CD4-positive, alpha-beta memory T cell (primary cell): ENCODE data around the gene RAD51AP1. TPM values are rescaled to one million over a fixed set of nuclear protein-coding genes. Genes with fewer than 3 reads are reported as not detected.
A peak's percentile ranks its signal among the peaks of the same experiment; 100 is the strongest.

Experiments used
- CTCF ChIA-PET: fragments of 350-600 bp; sonication (Branson Sonifier 250); formaldehyde crosslinking; loops from one replicate; lab custom pipeline; 2021; ENCODE audit warnings: inconsistent platforms; ENCODE audit not compliant: partially characterized antibody; lab: Charles Lee
- POLR2A ChIA-PET: fragments of 350-600 bp; sonication (Branson Sonifier 250); formaldehyde crosslinking; loops from one replicate; lab custom pipeline; 2021; ENCODE audit not compliant: partially characterized antibody; lab: Charles Lee
- DNase-seq, 5 donors: peaks; one replicate each; pipeline versions ENCODE4 v3.0.0 to v3.0.0-alpha.2; 2020 to 2022; ENCODE audit warnings: mixed read lengths in 1 of 5
- H3K27ac ChIP-seq: one replicate; pipeline ENCODE4 v1.7.0; 2013; ENCODE audit warnings: low read depth, low read length
- H3K27me3 ChIP-seq: 2 replicates; pipeline ENCODE4 v1.7.0; 2013; ENCODE audit warnings: mild to moderate bottlenecking, low read length, moderate library complexity; ENCODE audit not compliant: insufficient read depth
- H3K36me3 ChIP-seq: 2 replicates; pipeline ENCODE4 v1.7.0; 2013; ENCODE audit warnings: mild to moderate bottlenecking, low read length, moderate library complexity; ENCODE audit not compliant: insufficient read depth
- H3K4me1 ChIP-seq: 2 replicates; pipeline ENCODE4 v1.7.0; 2013; ENCODE audit warnings: mild to moderate bottlenecking, low read length, moderate library complexity; ENCODE audit not compliant: insufficient read depth
- H3K4me3 ChIP-seq, 2 donors: one replicate each; pipeline ENCODE4 v1.7.0; 2013; ENCODE audit warnings: low read length in 2 of 2, mild to moderate bottlenecking in 1 of 2
- H3K9me3 ChIP-seq, 2 donors: one replicate each; pipeline ENCODE4 v1.7.0; 2013; ENCODE audit warnings: low read length in 2 of 2, control low read depth in 1 of 2; ENCODE audit not compliant: control insufficient read depth in 1 of 2
- H3K27ac Mint-ChIP-seq, 7 donors: one replicate each; pipeline ENCODE4 v1.8.0; 2020 to 2021; ENCODE audit warnings: mixed read lengths in 7 of 7, mild to moderate bottlenecking in 6 of 7, inconsistent platforms in 3 of 7, moderate library complexity in 3 of 7
- H3K27me3 Mint-ChIP-seq, 2 donors: one replicate each; pipeline ENCODE4 v1.8.0; 2020 to 2021; ENCODE audit warnings: mixed read lengths in 2 of 2
- H3K36me3 Mint-ChIP-seq, 2 donors: one replicate each; pipeline ENCODE4 v1.8.0; 2020 to 2021; ENCODE audit warnings: mixed read lengths in 2 of 2, inconsistent platforms in 1 of 2, mild to moderate bottlenecking in 1 of 2
- H3K4me1 Mint-ChIP-seq, 4 donors: one replicate each; pipeline ENCODE4 v1.8.0; 2020 to 2021; ENCODE audit warnings: mixed read lengths in 4 of 4, mild to moderate bottlenecking in 1 of 4
- H3K4me3 Mint-ChIP-seq, 8 donors: one replicate each; pipeline ENCODE4 v1.8.0; 2020 to 2021; ENCODE audit warnings: mixed read lengths in 8 of 8, mild to moderate bottlenecking in 7 of 8, moderate library complexity in 6 of 8, inconsistent platforms in 3 of 8
- H3K9me3 Mint-ChIP-seq, 8 donors: one replicate each; pipeline ENCODE4 v1.8.0; 2020 to 2021; ENCODE audit warnings: mixed read lengths in 8 of 8, mild to moderate bottlenecking in 5 of 8, inconsistent platforms in 3 of 8, moderate library complexity in 1 of 8
- intact Hi-C: fragments of 100-400 bp; cut with micrococcal nuclease; formaldehyde crosslinking; loops from one replicate; pipeline ENCODE4 v1.15.1; 2023
- polyA plus RNA-seq, 2 donors: library from polyadenylated mRNA; unstranded; fragments of 300-500 nt; fragmentation: Illumina TruSeq; gene quantifications; one replicate each; pipeline ENCODE4 v1.2.3, GENCODE V29; 2021
- total RNA-seq, 2 experiments: library from RNA; stranded (reverse); gene quantifications; one replicate each; pipeline ENCODE4 v1.2.3, GENCODE V29; 2021

Gene RAD51AP1
- total and polyA plus RNA-seq, 4 experiments from 2014 or later, result 0.58 to 2.9 (median 1.1) TPM

DNA sequence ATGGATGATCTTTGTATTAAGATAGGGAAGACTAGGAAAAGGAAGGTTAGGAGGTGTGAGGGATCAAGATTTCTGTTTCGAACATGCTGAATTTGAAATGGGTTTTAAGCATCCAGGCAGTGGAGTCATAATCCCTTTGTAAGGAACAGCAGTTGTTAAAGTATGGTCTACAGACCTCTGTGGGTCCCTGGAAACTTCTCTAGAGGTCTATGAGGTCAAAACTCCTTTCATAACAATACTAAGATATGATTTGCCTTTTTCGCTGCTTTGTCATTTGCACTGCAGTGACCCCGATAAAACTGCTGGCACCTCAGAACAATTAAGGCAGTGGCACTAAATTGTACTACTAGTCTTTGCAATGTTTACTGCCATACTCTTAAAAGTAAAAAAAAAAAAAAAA lies 1.5 kb downstream of the RAD51AP1 start:
- ChIA-PET POLR2A (no interaction called here), CTCF (no interaction called here)
- H3K36me3 Mint-ChIP-seq, result peaks cover 0 to 9% of the 10 kb centered on the region in 2 donors
- no peaks in the 10 kb centered on the region for H3K27me3 ChIP-seq
- H3K4me1 Mint-ChIP-seq, result peaks cover 15 to 34% (median 26%) of the 10 kb centered on the region in 4 donors
- H3K27me3 Mint-ChIP-seq, result no peaks in the 10 kb centered on the region
- no peak for DNase-seq
- H3K4me3 Mint-ChIP-seq, result peak overlapping the region in 5 of 8 donors; percentile 20 to 96 (median 39)
- H3K36me3 ChIP-seq, result peaks cover 2% of the 10 kb centered on the region
- intact Hi-C loops, result no loop called here
- peak overlapping the region in 3 of 7 donors; percentile 54 to 98 (median 88) for H3K27ac Mint-ChIP-seq
- no peaks in the 10 kb centered on the region for H3K9me3 ChIP-seq
- no peak overlapping the region for H3K4me3 ChIP-seq
- H3K27ac ChIP-seq, result no peak overlapping the region
- H3K4me1 ChIP-seq, result peaks cover 21% of the 10 kb centered on the region
- H3K9me3 Mint-ChIP-seq, result peaks cover 0 to 4% (median 0%) of the 10 kb centered on the region in 8 donors

GRCh38 chr12:4540638-4541037 lies 1.9 kb downstream of the RAD51AP1 start:
- ChIA-PET CTCF (no interaction called here), POLR2A (no interaction called here)
- Mint-ChIP-seq H3K27ac (no peak overlapping the region), H3K4me3 (no peak overlapping the region), H3K36me3 (peaks cover 0 to 9% of the 10 kb centered on the region in 2 donors), H3K27me3 (no peaks in the 10 kb centered on the region), H3K9me3 (peaks cover 0 to 4% (median 0%) of the 10 kb centered on the region in 8 donors), H3K4me1 (peaks cover 15 to 34% (median 26%) of the 10 kb centered on the region in 4 donors)
- Histone ChIP-seq H3K9me3 (no peaks in the 10 kb centered on the region), H3K27me3 (no peaks in the 10 kb centered on the region), H3K27ac (no peak overlapping the region), H3K36me3 (no peaks in the 10 kb centered on the region), H3K4me1 (peaks cover 21% of the 10 kb centered on the region), H3K4me3 (no peak overlapping the region)
- intact Hi-C loops, result no loop called here
- DNase-seq, result no peak

DNA sequence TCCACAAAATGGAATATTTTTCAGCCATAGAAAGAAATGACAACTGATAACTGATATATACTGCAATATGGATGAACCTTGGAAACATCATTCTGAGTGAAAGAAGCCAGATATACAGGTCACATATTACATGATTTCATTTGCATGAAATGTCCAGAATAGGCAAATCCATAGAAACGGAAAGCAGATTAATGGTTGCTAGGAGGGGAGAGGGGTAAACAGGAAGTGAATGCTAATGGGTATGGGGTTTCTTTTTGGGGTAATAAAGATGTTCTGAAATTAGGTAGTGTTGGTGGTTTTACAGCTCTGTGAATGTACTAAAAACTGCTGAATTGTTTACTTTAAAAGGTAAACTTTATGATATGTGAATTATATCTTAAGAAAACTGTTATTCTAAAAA lies 6.5 kb downstream of the RAD51AP1 start:
- Histone ChIP-seq H3K36me3 (no peaks in the 10 kb centered on the region), H3K27ac (no peak overlapping the region), H3K4me3 (no peak overlapping the region), H3K27me3 (no peaks in the 10 kb centered on the region), H3K4me1 (no peaks in the 10 kb centered on the region), H3K9me3 (no peaks in the 10 kb centered on the region)
- H3K9me3 Mint-ChIP-seq, result no peaks in the 10 kb centered on the region
- CTCF ChIA-PET, result interaction anchor here (0.8 kb wide), 1 partner anchor 124 kb away, joined by 3 read pairs; no protein-coding TSS in a partner anchor
- H3K27me3 Mint-ChIP-seq, result no peaks in the 10 kb centered on the region
- H3K27ac Mint-ChIP-seq, result peak overlapping the region in 1 of 7 donors; percentile 4
- peaks cover 0 to 2% (median 0%) of the 10 kb centered on the region in 4 donors for H3K4me1 Mint-ChIP-seq
- POLR2A ChIA-PET, result no interaction called here
- H3K4me3 Mint-ChIP-seq, result no peak overlapping the region
- no peaks in the 10 kb centered on the region for H3K36me3 Mint-ChIP-seq
- no peak for DNase-seq
- intact Hi-C loops, result no loop called here

- Histone ChIP-seq H3K27me3 (no peaks in the 10 kb centered on the region), H3K4me3 (no peak overlapping the region), H3K4me1 (no peaks in the 10 kb centered on the region), H3K9me3 (no peaks in the 10 kb centered on the region), H3K36me3 (no peaks in the 10 kb centered on the region), H3K27ac (no peak overlapping the region)
- H3K36me3 Mint-ChIP-seq, result no peaks in the 10 kb centered on the region
- H3K9me3 Mint-ChIP-seq, result no peaks in the 10 kb centered on the region
- no peak overlapping the region for H3K27ac Mint-ChIP-seq
- no peaks in the 10 kb centered on the region for H3K4me1 Mint-ChIP-seq
- intact Hi-C loops, result no loop called here
- H3K4me3 Mint-ChIP-seq, result no peak overlapping the region
- H3K27me3 Mint-ChIP-seq, result no peaks in the 10 kb centered on the region
- POLR2A ChIA-PET, result no interaction called here
- CTCF ChIA-PET, result interaction anchor here (1.5 kb wide), 1 partner anchor 1253 kb away, joined by 3 read pairs; no protein-coding TSS in a partner anchor
- DNase-seq, result no peak
Measured at GRCh38 chr12:4552191-4552590, 13.5 kb downstream of the RAD51AP1 start.

- H3K4me3 ChIP-seq, result no peak overlapping the region
- intact Hi-C loops, result no loop called here
- no peaks in the 10 kb centered on the region for H3K27me3 Mint-ChIP-seq
- no peak overlapping the region for H3K27ac Mint-ChIP-seq
- no peaks in the 10 kb centered on the region for H3K27me3 ChIP-seq
- DNase-seq, result no peak
- ChIA-PET POLR2A (no interaction called here), CTCF (no interaction called here)
- no peaks in the 10 kb centered on the region for H3K36me3 Mint-ChIP-seq
- no peak overlapping the region for H3K4me3 Mint-ChIP-seq
- H3K4me1 Mint-ChIP-seq, result no peaks in the 10 kb centered on the region
- H3K4me1 ChIP-seq, result no peaks in the 10 kb centered on the region
- H3K9me3 ChIP-seq, result no peaks in the 10 kb centered on the region
- H3K27ac ChIP-seq, result no peak overlapping the region
- H3K36me3 ChIP-seq, result no peaks in the 10 kb centered on the region
- H3K9me3 Mint-ChIP-seq, result no peaks in the 10 kb centered on the region
Measured at GRCh38 chr12:4553943-4554342, 15.3 kb downstream of the RAD51AP1 start.

GRCh38 chr12:4555804-4556203 lies 17.1 kb downstream of the RAD51AP1 start:
- POLR2A ChIA-PET, result no interaction called here

GRCh38 chr12:4556735-4557530 lies 18.2 kb downstream of the RAD51AP1 start:
- POLR2A ChIA-PET, result no interaction called here
- Histone ChIP-seq H3K4me3 (no peak overlapping the region), H3K36me3 (no peaks in the 10 kb centered on the region), H3K27me3 (no peaks in the 10 kb centered on the region), H3K27ac (no peak overlapping the region), H3K4me1 (no peaks in the 10 kb centered on the region), H3K9me3 (no peaks in the 10 kb centered on the region)
- intact Hi-C loops, result no loop called here
- H3K9me3 Mint-ChIP-seq, result no peaks in the 10 kb centered on the region
- CTCF ChIA-PET, result no interaction called here
- H3K27ac Mint-ChIP-seq, result peak overlapping the region in 1 of 7 donors; percentile 3
- H3K27me3 Mint-ChIP-seq, result no peaks in the 10 kb centered on the region
- no peak for DNase-seq
- no peak overlapping the region for H3K4me3 Mint-ChIP-seq
- no peaks in the 10 kb centered on the region for H3K36me3 Mint-ChIP-seq
- H3K4me1 Mint-ChIP-seq, result peaks cover 0 to 3% (median 0%) of the 10 kb centered on the region in 4 donors

More at GRCh38 chr12:4555804-4556203, 17.1 kb downstream of the RAD51AP1 start:
- Mint-ChIP-seq H3K9me3 (no peaks in the 10 kb centered on the region), H3K27me3 (no peaks in the 10 kb centered on the region), H3K27ac (peak overlapping the region in 1 of 7 donors; percentile 2), H3K4me3 (no peak overlapping the region), H3K36me3 (no peaks in the 10 kb centered on the region), H3K4me1 (no peaks in the 10 kb centered on the region)
- intact Hi-C loops, result no loop called here
- H3K36me3 ChIP-seq, result no peaks in the 10 kb centered on the region
- H3K4me1 ChIP-seq, result no peaks in the 10 kb centered on the region
- no peaks in the 10 kb centered on the region for H3K27me3 ChIP-seq
- H3K27ac ChIP-seq, result no peak overlapping the region
- no peaks in the 10 kb centered on the region for H3K9me3 ChIP-seq
- no peak overlapping the region for H3K4me3 ChIP-seq
- CTCF ChIA-PET, result no interaction called here
- no peak for DNase-seq
